DMS153 treated with DMSO at 0.1 percent for 48 hours (cell line): ENCODE data around the gene PRDM13.
"Not testable (repeated sequence)": the region's sequence is repeated elsewhere in the genome, so short reads cannot be mapped to it uniquely, and the experiment has no call there.

Source experiments
- DNase-seq: peaks from one replicate; lab custom pipeline; 2025; ENCODE audit not compliant: unreplicated experiment; lab: John Stamatoyannopoulos, UW

The PRDM13 gene

DNA sequence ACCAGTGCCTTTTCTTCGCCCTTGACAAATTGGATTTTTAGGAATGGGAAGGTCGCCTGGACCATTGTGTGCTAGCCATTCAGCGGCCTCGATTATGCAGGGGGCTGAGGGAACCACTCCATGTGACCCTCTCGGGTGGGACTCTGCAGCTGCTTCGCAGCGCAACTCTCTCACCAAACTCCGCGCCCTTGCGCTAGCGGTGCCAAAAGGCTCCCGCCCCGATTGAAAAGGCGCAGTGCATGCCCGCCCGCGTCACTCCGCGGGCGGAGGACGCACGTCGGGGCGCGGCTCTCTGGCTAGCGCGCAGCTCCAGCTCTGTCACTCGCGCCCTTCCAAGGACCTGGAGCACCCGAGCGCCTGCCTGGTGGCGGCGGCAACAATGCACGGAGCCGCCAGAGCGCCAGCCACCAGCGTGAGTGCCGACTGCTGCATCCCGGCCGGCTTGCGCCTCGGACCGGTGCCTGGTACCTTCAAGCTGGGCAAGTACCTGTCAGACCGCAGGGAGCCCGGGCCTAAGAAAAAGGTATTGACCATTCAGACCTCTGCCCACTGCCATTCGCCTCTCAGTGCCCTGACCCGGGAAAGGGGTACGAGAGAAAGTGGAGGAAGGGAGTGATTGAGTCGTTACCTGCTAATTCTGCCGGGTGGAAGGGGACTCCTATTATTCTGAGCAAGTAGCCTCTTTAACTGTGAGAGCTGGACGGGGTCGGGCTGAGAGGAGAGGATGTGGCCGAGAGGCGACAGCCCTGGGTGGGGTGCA, at the start of gene PRDM13:
Gene PRDM13 (plus strand): TSS at position 178 of the 760 bp plus-strand sequence. CDS start 202 bp downstream, at position 380.
- DNase-seq: no peak

DNA sequence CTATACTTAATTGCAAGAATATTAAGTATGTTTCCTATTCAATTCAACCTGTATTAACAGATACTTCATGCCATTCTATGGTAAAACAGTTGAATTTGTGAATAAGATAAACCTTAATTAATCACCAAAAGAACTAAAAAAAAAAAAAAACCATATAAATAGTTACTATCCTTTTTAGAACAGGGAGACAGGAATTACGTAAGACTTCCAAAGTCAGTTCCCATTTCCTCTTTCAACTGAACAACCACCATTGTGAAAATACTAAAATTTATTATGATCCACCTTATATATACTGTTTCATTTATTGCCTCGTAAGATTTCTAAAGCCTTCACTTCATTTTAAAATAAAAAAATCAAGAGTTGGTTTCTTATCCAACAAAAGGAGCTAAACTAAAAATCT, 47.6 kb upstream of the PRDM13 start:
- DNase-seq: no peak

DNA sequence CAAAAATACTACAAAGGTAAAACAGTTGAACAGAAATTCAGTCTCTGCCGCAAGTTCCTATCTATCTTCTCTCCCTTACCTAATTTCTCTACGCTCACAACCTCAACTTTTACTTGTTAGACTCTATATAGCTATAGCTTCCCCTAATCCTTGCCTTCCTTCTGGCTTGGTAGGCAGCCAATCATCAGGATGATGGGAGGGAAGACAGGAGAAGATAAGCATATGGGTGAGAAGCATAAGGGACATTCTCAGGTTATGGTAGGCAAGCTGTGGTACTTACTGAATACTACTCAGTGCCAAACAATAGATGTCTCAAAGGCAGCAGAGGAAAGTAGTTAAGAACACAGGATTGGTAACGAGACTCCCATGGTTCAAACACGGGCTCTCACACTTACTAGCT, 46.0 kb upstream of the PRDM13 start:
- DNase-seq: no peak

DNA sequence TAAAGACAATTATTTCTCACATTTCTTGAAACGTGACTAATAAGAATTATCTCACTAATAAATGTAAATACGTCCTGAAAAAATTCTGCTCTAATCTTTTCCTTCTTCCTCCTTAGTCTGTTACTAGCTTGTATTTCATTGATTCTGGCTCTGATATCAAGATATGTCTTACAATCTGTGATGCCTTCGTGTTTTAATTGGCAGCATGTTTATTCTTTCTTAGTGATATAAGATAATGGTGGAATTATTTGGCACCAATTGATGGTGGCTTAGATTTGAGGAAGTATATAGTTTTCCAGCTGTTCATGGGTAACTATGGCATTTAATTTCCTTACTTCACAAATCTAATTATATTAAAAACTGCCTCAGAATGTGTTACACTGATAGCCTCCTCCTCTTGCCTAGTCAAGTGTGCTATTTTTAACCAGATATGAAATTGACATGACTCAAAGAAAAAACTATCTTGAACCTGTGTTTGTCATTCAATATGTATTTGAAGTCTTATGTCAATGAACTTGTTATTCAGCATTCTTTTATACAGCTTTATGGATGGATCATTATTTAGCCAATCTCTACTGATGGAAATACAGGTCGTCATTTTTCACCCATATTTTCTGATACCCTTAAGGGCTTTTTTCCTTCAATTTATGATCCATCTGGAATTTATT, 43.4 kb upstream of the PRDM13 start:
- no peak for DNase-seq

DNA sequence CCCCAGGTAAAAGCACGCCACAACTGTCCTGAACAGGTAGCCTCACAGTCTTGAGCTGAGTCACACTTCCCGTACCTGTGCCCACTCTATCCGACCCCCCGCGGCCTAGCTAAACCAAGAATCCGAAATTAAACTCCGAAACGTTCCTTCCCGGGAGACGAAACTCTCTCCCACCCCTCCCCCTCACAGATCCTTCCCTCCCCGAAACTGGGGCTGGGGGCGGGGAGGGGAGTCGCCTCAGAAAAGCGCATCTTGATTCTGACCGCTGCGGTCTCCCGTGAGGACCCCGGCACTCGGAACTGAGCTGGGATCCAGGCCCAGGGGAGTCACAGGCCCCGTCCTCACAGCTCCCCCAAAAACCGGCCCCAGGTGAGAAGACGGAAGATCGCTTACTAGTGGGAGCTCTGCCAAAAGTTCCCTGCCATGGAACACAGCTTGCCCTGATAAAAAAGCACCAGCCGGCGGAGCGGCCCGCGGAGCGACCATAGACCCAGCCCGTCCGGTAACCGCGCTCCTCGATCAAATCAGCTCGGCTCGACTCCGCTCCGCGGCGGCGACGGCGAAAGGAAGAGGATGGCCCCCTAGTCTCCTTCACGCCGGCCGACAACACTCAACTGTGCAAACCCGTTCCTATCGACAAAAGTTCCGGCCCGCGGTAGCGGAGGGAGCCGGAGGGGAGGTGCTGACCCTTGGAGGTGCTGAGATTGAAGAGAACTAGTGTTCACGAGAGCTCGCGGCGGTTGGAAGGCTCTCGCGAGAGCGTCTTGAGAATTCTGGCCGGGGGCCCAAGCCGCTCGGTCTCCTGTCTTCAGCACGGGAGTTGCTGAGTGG, 38.3 kb upstream of the PRDM13 start, which contains the start of gene CCNC:
Gene CCNC (minus strand): TSS at position 558 of the 831 bp plus-strand sequence. CDS start 133 bp downstream, at position 425.
- DNase-seq: peak; percentile 88

DNA sequence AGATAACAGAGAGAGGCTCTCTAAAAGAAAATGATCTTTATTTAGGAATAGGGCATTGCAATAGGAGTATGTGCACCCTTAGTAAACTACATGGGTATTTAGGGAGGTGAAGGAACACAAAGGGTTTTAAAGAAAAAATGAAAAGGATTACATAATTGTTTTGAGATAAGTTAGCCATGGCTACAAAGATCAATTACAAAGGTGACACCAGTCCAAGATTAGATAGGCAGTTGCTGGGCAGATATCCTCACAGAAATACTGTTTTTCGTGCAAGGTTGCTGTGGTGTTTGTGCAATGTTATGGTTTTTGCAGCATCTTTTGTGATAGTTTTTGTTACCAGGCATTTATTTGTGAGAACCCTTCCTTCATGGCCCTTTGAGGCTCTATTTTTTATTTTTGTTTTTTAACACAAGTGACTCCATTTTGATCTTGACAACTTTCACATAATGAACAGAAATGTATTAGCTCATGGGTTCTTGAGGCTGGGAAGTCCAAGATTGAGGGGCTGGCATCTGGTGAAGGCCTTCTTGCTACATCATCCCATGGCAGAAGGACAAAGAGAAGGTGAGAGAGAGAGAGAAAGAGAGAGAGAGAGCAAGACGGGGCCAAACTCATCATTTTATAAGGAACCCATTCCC, 32.5 kb upstream of the PRDM13 start:
- DNase-seq: no peak

DNA sequence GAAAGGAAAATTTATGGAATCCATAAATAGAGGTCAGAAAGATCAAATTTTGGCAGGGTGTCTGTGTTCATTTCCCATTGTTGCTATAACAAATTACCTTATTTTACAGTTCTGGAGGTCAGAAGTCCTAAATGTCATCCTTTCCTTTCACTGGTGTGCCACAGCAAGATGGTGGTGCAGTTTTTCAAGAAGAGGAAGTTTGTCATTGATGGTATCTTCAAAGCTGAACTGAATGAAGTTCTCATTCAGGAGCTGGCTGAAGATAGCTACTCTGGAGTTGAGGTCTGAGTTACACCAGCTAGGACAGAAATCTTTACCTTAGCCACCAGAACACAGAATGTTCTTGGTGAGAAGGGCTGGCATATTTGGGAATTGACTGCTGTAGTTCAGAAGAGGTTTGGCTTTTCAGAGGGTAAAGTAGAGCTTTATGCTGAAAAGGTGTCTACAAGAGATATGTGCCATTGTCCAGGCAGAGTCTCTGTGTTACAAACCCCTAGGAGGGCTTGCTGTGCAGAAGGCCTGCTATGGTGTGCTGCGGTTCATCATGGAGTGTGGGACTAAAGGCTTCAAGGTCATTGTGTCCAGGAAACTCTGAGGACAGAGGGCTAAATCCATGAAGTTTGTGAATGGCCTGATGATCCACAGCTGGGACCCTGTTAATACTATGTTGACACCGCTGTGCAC, 30.9 kb upstream of the PRDM13 start:
- no peak for DNase-seq

DNA sequence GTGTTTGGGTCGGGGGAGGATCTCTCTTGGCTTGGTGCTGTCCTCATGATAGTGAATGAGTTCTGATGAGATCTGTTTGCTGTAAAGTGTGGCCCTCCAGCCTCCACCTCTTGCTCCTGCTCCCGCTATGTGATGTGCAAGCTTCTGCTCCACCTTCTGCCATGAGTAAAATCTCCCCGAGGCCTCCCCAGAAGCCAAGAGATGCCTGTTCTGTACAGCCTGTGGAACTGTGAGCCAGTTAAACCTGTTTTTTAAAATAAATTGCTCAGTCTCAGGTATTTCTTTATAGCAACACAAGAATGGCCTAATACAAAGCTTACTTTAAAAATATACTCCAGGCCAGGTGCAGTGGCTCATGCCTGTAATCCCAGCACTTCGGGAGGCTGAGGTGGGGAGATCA, 26.9 kb upstream of the PRDM13 start:
- no peak for DNase-seq

DNA sequence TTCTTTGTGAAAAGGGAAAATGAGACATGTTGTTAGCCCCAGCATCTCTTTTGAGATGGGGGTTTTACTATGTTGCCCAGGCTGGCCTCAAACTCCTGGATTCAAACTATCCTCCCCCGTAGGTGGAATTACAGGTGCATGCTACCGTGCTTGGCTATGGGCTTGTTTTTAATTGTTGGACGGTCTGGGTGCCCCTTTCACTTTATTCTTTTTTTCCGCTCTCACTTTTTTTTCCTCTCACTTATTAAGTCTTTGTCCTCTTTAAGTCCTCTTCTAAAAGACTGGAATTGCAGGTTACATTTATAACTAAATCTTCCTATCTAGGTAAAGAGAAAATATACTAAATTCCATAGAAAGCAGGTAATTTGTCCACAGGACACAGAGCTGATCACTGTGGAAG, 18.8 kb upstream of the PRDM13 start:
- DNase-seq: no peak

DNA sequence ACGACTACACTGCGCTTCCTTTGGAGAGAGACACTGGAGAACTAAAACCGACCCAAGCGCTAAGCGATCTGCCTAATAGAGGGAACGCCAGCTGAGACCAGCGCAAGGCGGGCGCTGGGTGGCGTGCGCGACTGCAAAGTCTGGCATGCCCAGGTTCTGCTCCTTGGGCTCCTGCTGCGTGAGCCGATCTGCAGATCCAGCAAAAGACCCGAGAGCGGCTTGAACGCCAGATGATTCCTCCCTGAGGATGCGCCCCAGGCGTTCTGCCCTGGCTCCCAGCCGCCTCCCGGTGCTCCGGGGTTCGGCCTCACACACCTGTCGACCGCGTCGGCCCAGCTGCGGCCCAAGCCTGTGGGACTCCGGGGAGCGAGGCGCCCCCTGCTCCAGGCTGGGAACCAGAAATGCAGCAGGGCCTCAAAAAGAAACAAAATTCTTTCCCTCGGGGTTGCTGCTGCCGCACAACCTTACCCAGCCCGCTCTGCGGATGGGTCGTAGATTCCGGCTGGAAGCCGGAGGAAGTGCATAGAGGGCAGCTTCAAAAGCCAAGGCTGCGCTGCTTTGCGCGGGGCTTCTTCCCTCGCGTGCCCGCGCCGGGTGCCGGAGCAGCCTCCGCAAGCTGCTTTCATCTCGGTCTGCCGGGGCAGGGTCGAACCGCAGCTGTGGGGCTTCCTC, 17.9 kb upstream of the PRDM13 start:
- DNase-seq: peak; percentile 62

DNA sequence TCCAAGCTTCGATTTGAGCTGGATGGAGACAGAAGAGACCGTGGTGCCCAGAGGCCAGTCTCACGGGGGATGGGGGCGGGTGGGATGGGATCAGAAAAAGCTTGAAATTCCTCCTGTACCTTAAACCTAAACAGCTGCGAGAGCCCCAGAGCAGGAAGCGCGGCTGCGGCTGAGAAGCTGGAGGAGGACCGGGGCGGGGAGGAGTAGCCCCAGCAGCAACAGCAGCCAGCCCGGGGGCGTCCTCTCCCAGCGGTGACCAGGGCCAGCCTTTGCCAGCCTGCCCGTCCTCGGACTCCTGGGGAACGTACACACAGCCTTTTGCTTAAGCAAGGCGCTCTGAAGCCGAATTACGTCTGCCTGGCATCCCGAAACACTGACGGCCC, 17.4 kb upstream of the PRDM13 start:
- no peak for DNase-seq

DNA sequence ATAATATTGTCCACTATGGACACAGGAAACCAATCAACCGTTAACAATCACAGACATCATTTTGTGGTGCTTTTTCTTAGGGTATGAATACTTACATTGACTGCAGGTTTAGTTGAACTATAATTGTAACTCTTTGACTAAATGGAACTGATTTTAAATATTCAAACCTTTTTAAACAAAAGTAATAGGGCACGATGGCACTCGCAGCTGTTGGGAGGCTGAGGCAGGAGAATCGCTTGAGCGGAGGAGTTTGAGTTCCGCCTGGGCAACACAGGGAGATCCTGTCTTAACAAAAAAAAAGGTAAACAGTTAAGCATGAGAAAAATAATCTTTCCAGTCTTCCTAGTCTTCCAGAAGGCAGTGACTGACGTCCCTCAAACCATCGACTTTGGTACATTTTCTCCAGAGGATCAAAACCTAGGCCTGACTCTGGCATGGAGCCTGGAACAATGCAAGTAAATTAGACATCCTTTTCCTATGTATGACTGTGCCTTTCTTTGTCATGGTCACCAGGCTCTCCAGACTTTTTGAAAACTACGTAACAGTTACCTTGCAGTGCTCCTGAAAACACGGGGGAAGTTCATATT, 16.6 kb upstream of the PRDM13 start:
- DNase-seq: no peak

DNA sequence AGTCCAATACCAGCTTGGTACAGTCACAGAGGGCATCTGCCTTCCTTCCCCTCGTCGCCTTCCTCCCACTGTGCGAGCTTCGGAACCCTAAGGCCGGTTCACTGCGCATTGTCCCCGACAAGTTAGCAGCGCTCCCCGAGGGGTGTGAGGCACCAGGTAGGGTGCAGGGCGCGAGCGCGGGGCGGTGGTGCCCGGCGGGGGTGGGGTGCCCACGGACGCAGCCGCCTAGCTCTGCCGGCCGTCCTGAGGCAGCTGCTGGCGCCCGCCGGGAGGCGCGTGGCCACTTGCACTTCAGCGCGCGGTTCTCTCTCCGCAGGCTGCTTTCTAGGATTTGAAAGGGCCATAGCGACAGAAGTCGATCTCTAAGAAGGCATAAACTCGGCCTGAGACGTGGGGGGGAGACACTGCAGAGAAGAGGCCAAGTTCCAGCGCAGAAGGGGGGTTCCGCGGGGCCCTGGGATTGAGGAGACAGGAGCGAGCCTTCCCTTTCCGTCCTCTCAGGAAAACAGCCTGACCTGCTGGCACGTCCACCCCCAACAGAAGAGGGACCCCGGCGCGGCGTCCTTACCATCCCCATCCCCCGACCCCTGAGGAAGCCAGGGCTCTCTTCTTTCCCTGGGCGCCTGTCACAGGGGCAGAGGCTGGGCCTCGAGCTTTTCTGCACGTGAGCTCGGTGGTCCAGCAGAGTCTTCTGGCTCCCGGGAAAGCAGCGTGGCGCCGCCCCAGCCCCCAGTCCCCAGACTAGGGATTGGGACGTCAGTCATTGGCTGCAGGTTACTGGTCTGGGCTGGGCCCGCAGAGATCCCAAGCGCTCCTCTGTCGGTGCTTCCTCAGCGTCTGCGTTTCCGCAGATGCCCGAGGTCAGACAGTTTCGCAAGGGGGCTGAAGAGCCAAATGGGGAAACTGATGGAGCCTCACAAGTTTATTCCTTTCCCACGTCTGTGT, 15.6 kb upstream of the PRDM13 start:
- no peak for DNase-seq

DNA sequence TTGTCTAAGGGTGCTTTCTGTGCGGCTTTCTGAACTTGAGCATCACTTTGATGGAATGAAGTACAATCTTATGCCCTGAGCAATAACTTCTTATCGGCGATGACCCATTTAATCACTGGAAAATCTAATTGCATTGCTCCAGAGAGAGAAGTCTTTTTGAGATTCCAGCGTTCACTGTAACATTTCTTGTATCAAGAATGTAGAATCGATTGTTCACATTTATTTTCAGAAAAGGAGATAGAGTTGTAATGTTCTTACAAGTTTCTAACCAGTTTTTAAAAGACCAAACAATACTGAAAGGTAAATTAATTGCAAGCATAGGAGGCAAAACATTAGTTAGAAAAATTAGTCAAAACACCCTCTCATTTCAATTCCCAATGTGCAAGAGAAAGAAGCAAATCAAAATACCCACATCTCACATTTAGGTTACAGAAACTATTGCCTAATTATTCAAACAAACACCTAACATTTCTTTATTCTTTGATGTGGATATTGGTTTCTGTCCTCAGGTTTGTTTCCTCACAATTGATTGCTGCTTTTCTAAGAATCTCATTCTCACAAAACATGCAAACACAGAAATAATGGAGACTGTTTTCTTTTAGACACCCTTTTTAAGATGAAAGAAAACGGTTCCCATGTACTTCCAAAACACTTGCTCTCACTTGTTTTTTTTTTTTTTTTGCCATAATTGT, 14.8 kb upstream of the PRDM13 start:
- no peak for DNase-seq

DNA sequence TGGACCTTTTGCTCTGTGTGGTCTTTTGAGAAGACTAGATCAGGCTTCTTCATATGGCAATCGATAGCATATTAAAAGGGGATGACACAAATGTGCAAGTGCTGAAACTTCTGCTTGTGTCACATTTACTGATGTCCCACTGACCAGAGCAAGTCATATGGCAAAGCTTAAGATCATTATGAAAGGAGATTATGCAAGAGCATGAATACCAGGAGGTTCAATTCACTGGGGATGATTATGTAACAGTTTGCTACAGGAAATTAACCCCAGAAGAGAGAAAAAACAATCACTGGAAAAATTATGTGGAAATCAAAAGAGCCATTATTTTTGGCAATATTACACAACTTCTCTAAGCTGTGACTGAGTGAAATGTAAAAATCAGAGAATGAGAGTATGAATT, 13.7 kb upstream of the PRDM13 start:
- DNase-seq: no peak

DNA sequence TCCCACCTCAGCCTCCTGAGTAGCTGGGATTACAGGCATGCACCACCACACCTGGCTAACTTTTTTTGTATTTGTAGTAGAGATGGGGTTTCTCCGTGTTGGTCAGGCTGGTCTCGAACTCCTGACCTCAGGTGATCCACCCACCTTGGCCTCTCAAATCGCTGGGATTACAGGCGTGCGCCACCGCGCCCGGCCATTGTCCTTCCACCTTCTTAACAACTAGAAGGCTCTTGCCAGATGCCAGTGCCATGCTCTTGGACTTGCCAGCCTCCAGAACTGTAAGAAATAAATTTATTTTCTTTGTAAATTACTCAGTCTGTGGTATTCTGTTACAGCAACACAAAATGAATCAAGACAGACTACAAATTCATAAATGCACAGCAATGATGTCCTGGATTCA, 11.9 kb upstream of the PRDM13 start:
- DNase-seq: not testable (repeated sequence)

DNA sequence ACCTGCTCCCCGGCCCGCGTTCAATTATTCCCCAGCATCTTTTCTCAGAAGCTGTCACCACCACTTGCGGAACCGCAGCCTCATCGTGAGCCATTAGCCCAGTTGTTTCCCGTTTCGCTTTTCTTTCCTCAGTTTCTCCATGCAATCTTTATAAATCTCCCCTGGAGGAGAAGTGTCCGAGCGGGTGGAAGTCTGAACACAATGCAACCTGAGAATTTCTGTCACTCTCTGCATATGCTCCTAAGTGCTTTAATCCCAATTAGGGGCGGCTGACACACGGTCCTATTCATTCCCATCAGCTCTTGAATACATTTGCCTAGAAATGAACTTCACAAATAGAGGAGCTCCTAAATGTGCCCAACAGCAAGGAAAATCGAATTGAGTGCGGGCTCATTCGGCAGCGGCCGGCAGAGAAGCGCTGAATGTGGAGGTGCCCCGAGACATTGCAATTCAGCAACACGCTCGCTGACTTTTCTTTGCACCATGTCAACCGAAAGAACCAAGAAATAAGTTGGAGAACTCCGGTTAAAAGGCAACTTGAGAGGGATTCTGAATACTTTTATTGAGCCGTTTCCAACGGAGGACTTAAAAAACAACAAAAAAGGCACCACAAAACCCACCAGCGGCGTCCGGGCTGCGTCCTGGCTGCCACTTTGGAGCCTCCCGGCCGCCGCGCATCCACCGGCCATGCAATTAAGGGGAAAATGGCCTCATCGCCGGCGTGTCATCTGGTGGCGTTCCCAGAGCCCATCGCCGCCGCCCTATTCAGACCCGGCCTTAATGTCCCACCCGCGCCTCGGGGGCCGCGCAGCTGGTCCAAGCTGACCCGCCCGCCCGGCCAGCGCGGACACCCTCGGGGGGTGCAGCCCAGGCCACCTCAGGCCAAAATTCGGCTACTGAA, 3.9 kb upstream of the PRDM13 start:
- no peak for DNase-seq
